Measurements from ENCODE around the gene SLC30A5. TPM values are rescaled to one million over a fixed set of nuclear protein-coding genes. Genes with fewer than 3 reads are reported as not detected.

The SLC30A5 gene
- total and polyA plus RNA-seq, 2 donors (not counting 1 experiment from before 2014, with no cell fraction given) = 12.5 to 35.8 TPM

DNA sequence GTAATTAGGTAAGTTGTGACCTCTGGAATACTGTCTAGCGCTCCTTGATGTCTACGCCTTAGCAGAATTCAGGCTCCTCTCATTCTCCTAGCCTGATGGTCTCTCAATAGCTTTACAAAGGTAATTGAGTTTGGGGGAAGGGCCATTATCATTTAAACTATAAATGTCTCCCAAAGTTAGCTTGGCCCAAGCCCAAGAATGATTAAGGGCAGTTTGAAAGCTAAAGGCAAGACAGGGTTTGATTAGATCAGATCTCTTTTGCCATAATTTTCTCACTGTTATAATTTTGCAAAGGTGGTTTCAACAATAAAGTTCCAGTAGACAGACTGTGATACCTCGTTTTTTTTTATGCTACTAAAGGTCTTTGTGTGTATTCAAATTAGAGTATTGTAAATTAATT is 3.7 kb upstream of the SLC30A5 start:
- Histone ChIP-seq H3K27me3 (replicated peaks in 1 of 4; ENCODE audit: control extremely low read depth in 1 of 4, control insufficient read depth in 3 of 4, insufficient read depth in 4 of 4, low read length in 3 of 4) (no peaks in the 10 kb centered on the region), H3K27ac (ENCODE audit: low read length in 2 of 2) (no peak overlapping the region), H3K4me3 (ENCODE audit: control extremely low read depth in 1 of 5, extremely low read depth in 1 of 5, insufficient read depth in 1 of 5, low read depth in 2 of 5, low read length in 4 of 5) (no peak overlapping the region), H3K4me1 (ENCODE audit: control insufficient read depth in 2 of 2, insufficient read depth in 2 of 2, low read length in 2 of 2) (peaks cover 7 to 9% of the 10 kb centered on the region in 2 donors), H3K9ac (ENCODE audit: low read length) (no peak overlapping the region), H3K4me2 (replicated peaks; ENCODE audit: low read depth, low read length, poor library complexity, severe bottlenecking) (no peak overlapping the region), H2AFZ (ENCODE audit: insufficient read depth, low read depth, low read length, poor library complexity, severe bottlenecking) (no peak overlapping the region), H4K20me1 (ENCODE audit: control insufficient read depth, insufficient read depth, low read length, poor library complexity, severe bottlenecking) (no peaks in the 10 kb centered on the region), H3K79me2 (ENCODE audit: control insufficient read depth, insufficient read depth, low read length) (peaks cover 13% of the 10 kb centered on the region), H3K9me3 (ENCODE audit: control extremely low read depth in 1 of 3, control insufficient read depth in 2 of 3, insufficient read depth in 1 of 3, low read length in 2 of 3) (no peaks in the 10 kb centered on the region), H3K36me3 (replicated peaks in 1 of 2; ENCODE audit: control extremely low read depth in 1 of 2, control insufficient read depth in 1 of 2, extremely low read depth in 1 of 2, insufficient read depth in 2 of 2, low read length in 1 of 2) (no peaks in the 10 kb centered on the region)
- Mint-ChIP-seq H3K27me3 (no peaks in the 10 kb centered on the region), H3K4me3 (no peak overlapping the region), H3K4me1 (peaks cover 9% of the 10 kb centered on the region), H3K9me3 (ENCODE audit: insufficient read depth) (no peaks in the 10 kb centered on the region), H3K27ac (no peak overlapping the region)
- DNase-seq (no peak), ATAC-seq (ENCODE audit: low read depth) (no peak)
- no CpG with 5 or more reads among the region's 3 CpGs for WGBS (ENCODE audit: insufficient coverage)
- ChIA-PET POLR2A (no interaction called here), CTCF (no interaction called here)
- TF ChIP-seq, protein P1, sequence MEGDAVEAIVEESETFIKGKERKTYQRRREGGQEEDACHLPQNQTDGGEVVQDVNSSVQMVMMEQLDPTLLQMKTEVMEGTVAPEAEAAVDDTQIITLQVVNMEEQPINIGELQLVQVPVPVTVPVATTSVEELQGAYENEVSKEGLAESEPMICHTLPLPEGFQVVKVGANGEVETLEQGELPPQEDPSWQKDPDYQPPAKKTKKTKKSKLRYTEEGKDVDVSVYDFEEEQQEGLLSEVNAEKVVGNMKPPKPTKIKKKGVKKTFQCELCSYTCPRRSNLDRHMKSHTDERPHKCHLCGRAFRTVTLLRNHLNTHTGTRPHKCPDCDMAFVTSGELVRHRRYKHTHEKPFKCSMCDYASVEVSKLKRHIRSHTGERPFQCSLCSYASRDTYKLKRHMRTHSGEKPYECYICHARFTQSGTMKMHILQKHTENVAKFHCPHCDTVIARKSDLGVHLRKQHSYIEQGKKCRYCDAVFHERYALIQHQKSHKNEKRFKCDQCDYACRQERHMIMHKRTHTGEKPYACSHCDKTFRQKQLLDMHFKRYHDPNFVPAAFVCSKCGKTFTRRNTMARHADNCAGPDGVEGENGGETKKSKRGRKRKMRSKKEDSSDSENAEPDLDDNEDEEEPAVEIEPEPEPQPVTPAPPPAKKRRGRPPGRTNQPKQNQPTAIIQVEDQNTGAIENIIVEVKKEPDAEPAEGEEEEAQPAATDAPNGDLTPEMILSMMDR (IDR thresholded peaks at IDR 0.05) = no peak
- no peak for TF ChIP-seq EZH2 (IDR thresholded peaks at IDR 0.05; ENCODE audit: borderline replicate concordance, insufficient read depth, low read depth, low read length, poor library complexity, severe bottlenecking)
- intact Hi-C loops (cut with micrococcal nuclease) = no loop called here

DNA sequence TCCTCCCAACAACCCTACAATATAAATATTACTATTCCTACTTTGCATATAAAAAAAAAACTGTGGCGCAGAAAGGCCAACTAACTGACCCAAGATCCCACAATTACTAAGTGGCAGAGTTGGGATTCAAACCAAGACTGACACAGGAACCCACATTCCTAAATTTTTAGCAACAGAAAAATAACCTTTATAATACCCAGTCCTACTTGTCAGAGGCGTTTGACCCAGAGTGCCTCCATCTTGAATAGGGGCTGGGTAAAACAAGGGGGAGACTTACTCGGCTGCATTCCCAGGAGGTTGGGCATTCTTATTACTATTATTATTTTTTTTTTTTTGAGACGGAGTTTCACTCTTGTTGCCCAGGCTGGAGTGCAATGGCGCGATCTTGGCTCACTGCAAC is 2.0 kb upstream of the SLC30A5 start:
- Mint-ChIP-seq H3K27me3 (no peaks in the 10 kb centered on the region), H3K4me1 (peaks cover 21% of the 10 kb centered on the region), H3K4me3 (no peak overlapping the region), H3K9me3 (ENCODE audit: insufficient read depth) (no peaks in the 10 kb centered on the region), H3K27ac (no peak overlapping the region)
- POLR2A ChIA-PET = no interaction called here
- TF ChIP-seq, protein P1 (IDR thresholded peaks at IDR 0.05) = no peak
- TF ChIP-seq EZH2 (IDR thresholded peaks at IDR 0.05; ENCODE audit: borderline replicate concordance, insufficient read depth, low read depth, low read length, poor library complexity, severe bottlenecking) = no peak
- Histone ChIP-seq H3K27ac (ENCODE audit: low read length in 2 of 2) (no peak overlapping the region), H3K79me2 (ENCODE audit: control insufficient read depth, insufficient read depth, low read length) (peaks cover 29% of the 10 kb centered on the region), H2AFZ (ENCODE audit: insufficient read depth, low read depth, low read length, poor library complexity, severe bottlenecking) (no peak overlapping the region), H3K36me3 (replicated peaks in 1 of 2; ENCODE audit: control extremely low read depth in 1 of 2, control insufficient read depth in 1 of 2, extremely low read depth in 1 of 2, insufficient read depth in 2 of 2, low read length in 1 of 2) (peaks cover 0 to 4% of the 10 kb centered on the region in 2 experiments), H3K27me3 (replicated peaks in 1 of 4; ENCODE audit: control extremely low read depth in 1 of 4, control insufficient read depth in 3 of 4, insufficient read depth in 4 of 4, low read length in 3 of 4) (no peaks in the 10 kb centered on the region), H4K20me1 (ENCODE audit: control insufficient read depth, insufficient read depth, low read length, poor library complexity, severe bottlenecking) (no peaks in the 10 kb centered on the region), H3K9ac (ENCODE audit: low read length) (no peak overlapping the region), H3K4me1 (ENCODE audit: control insufficient read depth in 2 of 2, insufficient read depth in 2 of 2, low read length in 2 of 2) (peaks cover 11 to 14% of the 10 kb centered on the region in 2 donors), H3K9me3 (ENCODE audit: control extremely low read depth in 1 of 3, control insufficient read depth in 2 of 3, insufficient read depth in 1 of 3, low read length in 2 of 3) (no peaks in the 10 kb centered on the region), H3K4me2 (replicated peaks; ENCODE audit: low read depth, low read length, poor library complexity, severe bottlenecking) (no peak overlapping the region), H3K4me3 (ENCODE audit: control extremely low read depth in 1 of 5, extremely low read depth in 1 of 5, insufficient read depth in 1 of 5, low read depth in 2 of 5, low read length in 4 of 5) (no peak overlapping the region)
- WGBS (ENCODE audit: insufficient coverage) = no CpG with 5 or more reads among the region's 6 CpGs
- DNase-seq = no peak
- CTCF ChIA-PET = no interaction called here
- intact Hi-C loops (cut with micrococcal nuclease) = no loop called here
- ATAC-seq (ENCODE audit: low read depth) = no peak
